ENCODE data around the gene FAM118B. TPM values are rescaled to one million over a fixed set of nuclear protein-coding genes. Genes with fewer than 3 reads are reported as not detected.

The FAM118B gene
- total and polyA plus RNA-seq, 2 of the 4 experiments (the other 2 are of a cell fraction), result 20.0 to 27.2 TPM

GRCh38 chr11:126216526-126217305, 5.1 kb downstream of the FAM118B start:
- no peak overlapping the region for H3K56ac ChIP-seq (ENCODE audit: extremely low read depth, insufficient read depth, low read length)
- H4K91ac ChIP-seq (ENCODE audit: insufficient read depth, low read depth, low read length), result no peak overlapping the region
- H3K14ac ChIP-seq (replicated peaks; ENCODE audit: low read depth, low read length), result no peak overlapping the region
- peaks cover 36% of the 10 kb centered on the region for H4K20me1 ChIP-seq (ENCODE audit: insufficient read depth, low read length)
- no peak overlapping the region for H3K4me2 ChIP-seq (ENCODE audit: low read depth, low read length)
- no peak overlapping the region for H3K4me3 ChIP-seq (ENCODE audit: insufficient read depth, low read depth, low read length)
- no peaks in the 10 kb centered on the region for H3K4me1 ChIP-seq (ENCODE audit: control insufficient read depth, insufficient read depth, low read length)
- POLR2A ChIA-PET (ENCODE audit: unreplicated experiment), result no interaction called here
- ATAC-seq (ENCODE audit: low read depth), result no peak
- H3K9me1 ChIP-seq (ENCODE audit: insufficient read depth, low read length), result peaks cover 6% of the 10 kb centered on the region; the same call in 1 of the 2 replicates
- H3K9ac ChIP-seq (ENCODE audit: low read depth, low read length), result no peak overlapping the region
- H3K23ac ChIP-seq (ENCODE audit: low read depth, low read length), result no peak overlapping the region
- in situ Hi-C loops (cut with MboI; ENCODE audit: low sequenced_read_pairs) (no loop called here), intact Hi-C loops (cut with micrococcal nuclease) (no loop called here), dilution Hi-C loops (cut with HindIII; ENCODE audit: low sequenced_read_pairs, unreplicated experiment) (loop anchor here (25.0 kb wide), 1 partner anchor 304 kb away; the partner anchor contains the start of genes DDX25 and PUS3)
- H3K36me3 ChIP-seq (ENCODE audit: control insufficient read depth, insufficient read depth, low read length), result no peaks in the 10 kb centered on the region
- no peak overlapping the region for H3K27ac ChIP-seq (ENCODE audit: insufficient read depth, low read length)
- H3K79me1 ChIP-seq (ENCODE audit: low read depth in 1 of 2, low read length in 2 of 2), result peaks cover 32 to 68% of the 10 kb centered on the region in 2 experiments
- CTCF ChIA-PET, result no interaction called here
- no peak overlapping the region for H2AK9ac ChIP-seq (replicated peaks; ENCODE audit: low read depth, low read length, poor library complexity)
- H2AFZ ChIP-seq (replicated peaks; ENCODE audit: low read length, poor library complexity), result no peak overlapping the region
- no peak overlapping the region for H4K8ac ChIP-seq (ENCODE audit: low read depth in 2 of 2, low read length in 2 of 2)
- no peak overlapping the region for H2BK120ac ChIP-seq (ENCODE audit: low read depth, low read length)
- no peaks in the 10 kb centered on the region for H3K9me3 ChIP-seq (ENCODE audit: control insufficient read depth, insufficient read depth, low read length)
- no peak overlapping the region for H4K5ac ChIP-seq (ENCODE audit: low read depth, low read length)
- H2AK5ac ChIP-seq (ENCODE audit: low read depth, low read length), result no peak overlapping the region
- no peak overlapping the region for H2BK20ac ChIP-seq (ENCODE audit: low read depth, low read length)
- no peaks in the 10 kb centered on the region for H3K27me3 ChIP-seq (ENCODE audit: control insufficient read depth, insufficient read depth, low read length)
- BruUV-seq (replicated peaks), result no TSS peak
- no peak overlapping the region for H3K18ac ChIP-seq (ENCODE audit: low read depth, low read length)
- no peak overlapping the region for H2BK5ac ChIP-seq (ENCODE audit: low read depth, low read length, poor library complexity, severe bottlenecking)
- WGBS, 2 experiments (ENCODE audit: extremely low coverage in 2 of 2, insufficient read length in 1 of 2), result no CpG with 5 or more reads among the region's 6 CpGs
- no peak overlapping the region for H2BK15ac ChIP-seq (ENCODE audit: low read depth, low read length)
- no peak overlapping the region for H3K4ac ChIP-seq (ENCODE audit: low read depth, low read length)
- no peak for DNase-seq
- no peak for TF ChIP-seq FOS (IDR thresholded peaks at IDR 0.05; ENCODE audit: low read depth, low read length)
- no peak for TF ChIP-seq POLR2A (IDR thresholded peaks at IDR 0.05; ENCODE audit: low read depth, low read length)
- TF ChIP-seq RAD21 (IDR thresholded peaks at IDR 0.05; ENCODE audit: low read length), result no peak
- TF ChIP-seq RFX5 (IDR thresholded peaks at IDR 0.05; ENCODE audit: low read depth, low read length), result no peak
- TF ChIP-seq MAFK (IDR thresholded peaks at IDR 0.05; ENCODE audit: low read depth, low read length), result no peak
- TF ChIP-seq CHD1 (IDR thresholded peaks at IDR 0.05; ENCODE audit: low read depth, low read length), result no peak
- TF ChIP-seq ELK1 (IDR thresholded peaks at IDR 0.05; ENCODE audit: borderline replicate concordance, low read depth, low read length), result no peak
- TF ChIP-seq CTCF (conservative IDR thresholded peaks at IDR 0.05; ENCODE audit: low read depth, low read length), result no peak
- TF ChIP-seq BHLHE40 (IDR thresholded peaks at IDR 0.05; ENCODE audit: low read depth, low read length), result no peak
